HEK293T (cell line): Measurements from ENCODE around the gene FUBP3.

Source experiments
- FOXM1 ChIP-seq: fragments of 450-650 bp; IDR thresholded peaks from 2 replicates; pipeline ENCODE4 v1.6.1; 2017; ENCODE audit warnings: mild to moderate bottlenecking, borderline replicate concordance
- HDGF ChIP-seq: fragments of 450-650 bp; IDR thresholded peaks from 2 replicates; pipeline ENCODE4 v1.6.1; 2017; ENCODE audit warnings: antibody characterized with exemption, borderline replicate concordance
- NFRKB ChIP-seq: fragments of 450-650 bp; IDR thresholded peaks from 2 replicates; pipeline ENCODE4 v1.6.1; 2016; ENCODE audit warnings: mild to moderate bottlenecking, moderate library complexity
- TARDBP ChIP-seq: fragments of 450-650 bp; IDR thresholded peaks from 2 replicates; pipeline ENCODE4 v1.6.1; 2016

- TF ChIP-seq FOXM1: no peak
- no peak for TF ChIP-seq NFRKB
- no peak for TF ChIP-seq TARDBP
- TF ChIP-seq HDGF: no peak
These were observed 3.9 kb downstream of the FUBP3 start for GRCh38 chr9:130583271-130583670.
